ENCODE data around the gene TTC39A. TPM values are rescaled to one million over a fixed set of nuclear protein-coding genes. Genes with fewer than 3 reads are reported as not detected.

TTC39A gene
- total RNA-seq, 1 experiment from 2014 or later, result 0.35 TPM

- intact Hi-C loops (cut with micrococcal nuclease), result no loop called here
- Mint-ChIP-seq H3K4me3 (ENCODE audit: unreplicated experiment) (no peak overlapping the region), H3K36me3 (ENCODE audit: insufficient read depth, unreplicated experiment) (no peaks in the 10 kb centered on the region), H3K27me3 (ENCODE audit: insufficient read depth, unreplicated experiment) (peaks cover 21% of the 10 kb centered on the region), H3K27ac (ENCODE audit: low read depth, unreplicated experiment) (no peak overlapping the region), H3K9me3 (ENCODE audit: unreplicated experiment) (no peaks in the 10 kb centered on the region), H3K4me1 (ENCODE audit: insufficient read depth, unreplicated experiment) (no peaks in the 10 kb centered on the region)
- no TSS peak for BruUV-seq (replicated peaks)
- POLR2A ChIA-PET, result interaction anchor here (0.9 to 1.2 kb wide), 2 partner anchors 11 to 17 kb away, joined by 3 read pairs; no protein-coding TSS in a partner anchor
- DNase-seq (ENCODE audit: unreplicated experiment), result no peak
- TF ChIP-seq CTCF (IDR thresholded peaks at IDR 0.05; ENCODE audit: unreplicated experiment), result no peak
- CTCF ChIA-PET, result no interaction called here
Measured at GRCh38 chr1:51344602-51345299, 14.4 kb upstream of the TTC39A start.

- Mint-ChIP-seq H3K4me3 (ENCODE audit: unreplicated experiment) (no peak overlapping the region), H3K4me1 (ENCODE audit: insufficient read depth, unreplicated experiment) (no peaks in the 10 kb centered on the region), H3K27ac (ENCODE audit: low read depth, unreplicated experiment) (no peak overlapping the region), H3K9me3 (ENCODE audit: unreplicated experiment) (no peaks in the 10 kb centered on the region), H3K36me3 (ENCODE audit: insufficient read depth, unreplicated experiment) (no peaks in the 10 kb centered on the region), H3K27me3 (ENCODE audit: insufficient read depth, unreplicated experiment) (peaks cover 21% of the 10 kb centered on the region)
- BruUV-seq (replicated peaks), result no TSS peak
- POLR2A ChIA-PET, result interaction anchor here (1.2 kb wide), 1 partner anchor 11 kb away, joined by 3 read pairs; no protein-coding TSS in a partner anchor
- intact Hi-C loops (cut with micrococcal nuclease), result no loop called here
- no peak for TF ChIP-seq CTCF (IDR thresholded peaks at IDR 0.05; ENCODE audit: unreplicated experiment)
- no peak for DNase-seq (ENCODE audit: unreplicated experiment)
- CTCF ChIA-PET, result no interaction called here
Measured at GRCh38 chr1:51344276-51344601, 13.9 kb upstream of the TTC39A start.

- TF ChIP-seq CTCF (IDR thresholded peaks at IDR 0.05; ENCODE audit: unreplicated experiment), result no peak
- CTCF ChIA-PET, result no interaction called here
- Mint-ChIP-seq H3K36me3 (ENCODE audit: insufficient read depth, unreplicated experiment) (no peaks in the 10 kb centered on the region), H3K27ac (ENCODE audit: low read depth, unreplicated experiment) (no peak overlapping the region), H3K4me1 (ENCODE audit: insufficient read depth, unreplicated experiment) (no peaks in the 10 kb centered on the region), H3K27me3 (ENCODE audit: insufficient read depth, unreplicated experiment) (peaks cover 21% of the 10 kb centered on the region), H3K9me3 (ENCODE audit: unreplicated experiment) (no peaks in the 10 kb centered on the region), H3K4me3 (ENCODE audit: unreplicated experiment) (no peak overlapping the region)
- POLR2A ChIA-PET, result no interaction called here
- BruUV-seq (replicated peaks), result no TSS peak
- intact Hi-C loops (cut with micrococcal nuclease), result no loop called here
- no peak for DNase-seq (ENCODE audit: unreplicated experiment)
Measured at GRCh38 chr1:51343624-51344023, 13.3 kb upstream of the TTC39A start.

- Mint-ChIP-seq H3K27ac (ENCODE audit: low read depth, unreplicated experiment) (no peak overlapping the region), H3K36me3 (ENCODE audit: insufficient read depth, unreplicated experiment) (no peaks in the 10 kb centered on the region), H3K9me3 (ENCODE audit: unreplicated experiment) (no peaks in the 10 kb centered on the region), H3K27me3 (ENCODE audit: insufficient read depth, unreplicated experiment) (peaks cover 21% of the 10 kb centered on the region), H3K4me3 (ENCODE audit: unreplicated experiment) (no peak overlapping the region), H3K4me1 (ENCODE audit: insufficient read depth, unreplicated experiment) (no peaks in the 10 kb centered on the region)
- no peak for TF ChIP-seq CTCF (IDR thresholded peaks at IDR 0.05; ENCODE audit: unreplicated experiment)
- DNase-seq (ENCODE audit: unreplicated experiment), result no peak
- ChIA-PET POLR2A (no interaction called here), CTCF (interaction anchor here (0.6 to 1.6 kb wide), 2 partner anchors 152 to 571 kb away, joined by 3 to 5 read pairs; no protein-coding TSS in a partner anchor)
- intact Hi-C loops (cut with micrococcal nuclease), result no loop called here
- BruUV-seq (replicated peaks), result no TSS peak
Measured at GRCh38 chr1:51342591-51343206, 12.3 kb upstream of the TTC39A start.
